Glutamatergic neuron (in vitro differentiated cells): ENCODE data around the gene M6PR. TPM values are rescaled to one million over a fixed set of nuclear protein-coding genes. Genes with fewer than 3 reads are reported as not detected.

Experiments
- DNase-seq: peaks from one replicate; pipeline ENCODE4 v3.0.0; 2022
- H3K27ac Mint-ChIP-seq: one replicate; pipeline ENCODE4 v1.8.0; 2020; ENCODE audit warnings: mild to moderate bottlenecking, mixed read lengths, inconsistent platforms; ENCODE audit not compliant: unreplicated experiment
- H3K27me3 Mint-ChIP-seq: one replicate; pipeline ENCODE4 v1.8.0; 2020; ENCODE audit warnings: mild to moderate bottlenecking, moderate library complexity, mixed read lengths, inconsistent platforms; ENCODE audit not compliant: unreplicated experiment
- H3K36me3 Mint-ChIP-seq: one replicate; pipeline ENCODE4 v1.8.0; 2020; ENCODE audit warnings: mild to moderate bottlenecking, mixed read lengths, inconsistent platforms; ENCODE audit not compliant: unreplicated experiment
- H3K4me1 Mint-ChIP-seq: one replicate; pipeline ENCODE4 v1.8.0; 2020; ENCODE audit warnings: mild to moderate bottlenecking, low read depth, mixed read lengths, inconsistent platforms; ENCODE audit not compliant: unreplicated experiment
- H3K4me3 Mint-ChIP-seq: one replicate; pipeline ENCODE4 v1.8.0; 2020; ENCODE audit warnings: mild to moderate bottlenecking, mixed read lengths, inconsistent platforms; ENCODE audit not compliant: unreplicated experiment
- H3K9me3 Mint-ChIP-seq: one replicate; pipeline ENCODE4 v1.8.0; 2020; ENCODE audit warnings: mild to moderate bottlenecking, moderate library complexity, mixed read lengths, inconsistent platforms; ENCODE audit not compliant: unreplicated experiment
- CTCF ChIP-seq: fragments of 200-600 bp; sonication (generic); IDR thresholded peaks from one replicate; pipeline ENCODE4 v1.5.0; 2021; ENCODE audit not compliant: partially characterized antibody, unreplicated experiment
- total RNA-seq: library from RNA; stranded (reverse); fragmentation: NEBNext Ultra II Directional; extraction: Animal tissue kit (Norgen Biotek cat#: 25700); gene quantifications from one replicate; pipeline ENCODE4 v1.2.1, GENCODE V29; 2021; ENCODE audit not compliant: unreplicated experiment

M6PR gene
- total RNA-seq, 1 donor from 2014 or later, result 98.8 TPM

GRCh38 chr12:8909752-8910151 is 39.7 kb downstream of the M6PR start:
- Mint-ChIP-seq H3K4me1 (peaks cover 14% of the 10 kb centered on the region), H3K9me3 (peaks cover 6% of the 10 kb centered on the region), H3K4me3 (no peak overlapping the region), H3K27ac (no peak overlapping the region), H3K27me3 (peaks cover 4% of the 10 kb centered on the region), H3K36me3 (no peaks in the 10 kb centered on the region)
- DNase-seq, result no peak
- no peak for TF ChIP-seq CTCF

DNA sequence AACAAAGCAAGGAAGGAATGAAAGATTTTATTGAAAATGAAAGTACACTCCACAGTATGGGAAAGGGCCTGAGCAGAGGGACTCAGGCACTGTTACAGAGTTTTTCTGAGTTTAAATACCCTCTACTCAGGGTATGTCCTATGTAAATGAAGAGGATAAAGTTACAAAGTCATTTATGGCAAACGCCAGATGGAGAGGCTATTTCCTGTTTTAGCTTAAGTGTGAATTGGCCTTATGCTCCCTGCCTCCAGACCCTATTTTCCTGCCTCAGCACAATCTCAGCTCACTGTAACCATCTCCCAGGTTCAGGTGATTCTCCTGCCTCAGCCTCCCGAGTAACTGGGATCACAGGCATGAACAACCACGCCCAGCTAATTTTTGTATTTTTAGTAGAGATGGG is 41.9 kb downstream of the M6PR start:
- no peak overlapping the region for H3K27ac Mint-ChIP-seq
- no peak for DNase-seq
- H3K4me3 Mint-ChIP-seq, result no peak overlapping the region
- no peaks in the 10 kb centered on the region for H3K27me3 Mint-ChIP-seq
- no peak for TF ChIP-seq CTCF
- no peaks in the 10 kb centered on the region for H3K36me3 Mint-ChIP-seq
- peaks cover 2% of the 10 kb centered on the region for H3K4me1 Mint-ChIP-seq
- H3K9me3 Mint-ChIP-seq, result peaks cover 2% of the 10 kb centered on the region

- Mint-ChIP-seq H3K27ac (no peak overlapping the region), H3K4me1 (peaks cover 2% of the 10 kb centered on the region), H3K9me3 (peaks cover 5% of the 10 kb centered on the region), H3K4me3 (no peak overlapping the region), H3K27me3 (no peaks in the 10 kb centered on the region), H3K36me3 (no peaks in the 10 kb centered on the region)
- no peak for DNase-seq
- no peak for TF ChIP-seq CTCF
Measured at GRCh38 chr12:8906266-8907180, 42.9 kb downstream of the M6PR start.

DNA sequence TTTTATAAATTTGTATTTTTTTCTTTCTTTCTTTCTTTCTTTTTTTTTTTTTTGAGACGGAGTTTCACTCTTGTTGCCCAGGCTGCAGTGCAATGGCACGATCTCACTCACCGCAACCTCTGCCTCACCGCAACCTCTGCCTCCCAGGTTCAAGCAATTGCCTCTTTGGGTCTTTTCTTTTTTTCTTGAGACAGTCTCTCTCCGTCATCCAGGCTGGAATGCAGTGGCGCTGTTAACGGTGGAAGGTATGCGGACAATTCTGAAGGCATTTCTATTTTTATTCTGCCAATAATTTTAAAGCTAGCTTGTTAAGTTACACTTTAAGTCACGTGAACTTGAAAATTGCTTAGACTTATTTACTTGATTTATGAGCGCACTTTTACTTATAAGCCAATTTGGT is 43.9 kb downstream of the M6PR start:
- Mint-ChIP-seq H3K27me3 (no peaks in the 10 kb centered on the region), H3K27ac (no peak overlapping the region), H3K9me3 (peaks cover 5% of the 10 kb centered on the region), H3K36me3 (no peaks in the 10 kb centered on the region), H3K4me1 (peaks cover 2% of the 10 kb centered on the region), H3K4me3 (no peak overlapping the region)
- DNase-seq, result no peak
- TF ChIP-seq CTCF, result no peak

DNA sequence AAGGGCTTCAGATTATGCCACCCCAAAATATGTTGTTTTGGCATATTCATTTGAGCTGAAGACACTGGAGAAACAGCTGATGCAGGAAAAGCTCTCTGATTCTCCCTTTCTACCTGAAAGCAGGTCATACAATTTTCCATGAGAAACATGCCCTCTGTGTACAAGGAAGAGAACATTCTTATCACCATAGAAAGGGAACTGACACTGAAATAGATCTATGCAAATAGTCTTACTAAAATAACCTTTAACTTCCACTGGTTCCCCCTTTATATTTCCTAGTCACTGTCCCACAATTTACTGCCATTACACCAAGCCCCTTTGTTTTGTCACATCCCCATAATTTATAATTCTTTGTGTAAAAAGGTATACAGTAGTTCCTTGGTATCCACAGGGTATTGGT is 44.8 kb downstream of the M6PR start:
- TF ChIP-seq CTCF, result no peak
- Mint-ChIP-seq H3K36me3 (no peaks in the 10 kb centered on the region), H3K9me3 (peaks cover 7% of the 10 kb centered on the region), H3K27ac (no peak overlapping the region), H3K4me1 (peaks cover 2% of the 10 kb centered on the region), H3K4me3 (no peak overlapping the region), H3K27me3 (no peaks in the 10 kb centered on the region)
- DNase-seq, result no peak
